ENCODE data around the gene COL20A1. TPM values are rescaled to one million over a fixed set of nuclear protein-coding genes. Genes with fewer than 3 reads are reported as not detected.
A peak's percentile ranks its signal among the peaks of the same experiment; 100 is the strongest.

Gene COL20A1
- total RNA-seq, 1 donor from 2014 or later, result not detected

DNA sequence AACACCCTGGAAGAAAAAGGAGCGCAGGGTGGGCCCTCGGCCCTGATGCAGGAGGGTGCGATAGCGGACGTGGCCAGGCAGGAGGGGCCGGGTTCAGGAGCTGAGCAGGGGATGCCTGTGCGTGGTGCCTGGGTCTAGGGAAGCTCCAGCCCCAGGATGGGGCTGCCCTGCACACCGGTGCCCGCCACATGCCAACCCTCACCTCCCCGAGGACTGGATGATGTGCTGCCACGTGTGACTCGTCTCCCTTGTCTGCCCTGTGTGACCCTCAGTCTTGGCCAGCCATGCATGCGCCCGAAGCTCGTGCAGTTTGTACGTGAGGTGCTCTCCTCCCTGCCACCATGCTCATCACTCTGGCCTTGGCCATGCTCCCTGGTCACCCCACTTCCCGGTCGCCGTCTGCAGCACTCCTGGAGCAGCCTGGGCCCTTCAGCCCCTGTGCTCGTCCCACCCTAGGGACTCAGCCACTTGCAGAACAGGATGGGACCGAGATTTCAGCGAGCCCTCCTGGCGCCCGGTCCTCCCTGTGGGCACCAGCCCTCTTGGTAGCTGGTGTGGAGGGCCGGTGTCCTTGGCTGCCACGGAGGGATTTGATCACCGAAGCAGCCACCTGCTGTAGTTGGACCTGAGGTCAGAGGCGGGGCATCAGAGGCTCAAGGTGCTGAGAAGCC lies 4.3 kb upstream of the COL20A1 start:
- CTCF ChIA-PET, result interaction anchor here (0.7 kb wide), 1 partner anchor 65 kb away, joined by 3 read pairs; no protein-coding TSS in a partner anchor
- Mint-ChIP-seq H3K27me3 (no peaks in the 10 kb centered on the region), H3K27ac (no peak overlapping the region), H3K4me3 (no peak overlapping the region), H3K36me3 (ENCODE audit: low read depth) (peaks cover 26% of the 10 kb centered on the region), H3K9me3 (no peaks in the 10 kb centered on the region), H3K4me1 (no peaks in the 10 kb centered on the region)
- POLR2A ChIA-PET, result no interaction called here
- TF ChIP-seq, protein P1, sequence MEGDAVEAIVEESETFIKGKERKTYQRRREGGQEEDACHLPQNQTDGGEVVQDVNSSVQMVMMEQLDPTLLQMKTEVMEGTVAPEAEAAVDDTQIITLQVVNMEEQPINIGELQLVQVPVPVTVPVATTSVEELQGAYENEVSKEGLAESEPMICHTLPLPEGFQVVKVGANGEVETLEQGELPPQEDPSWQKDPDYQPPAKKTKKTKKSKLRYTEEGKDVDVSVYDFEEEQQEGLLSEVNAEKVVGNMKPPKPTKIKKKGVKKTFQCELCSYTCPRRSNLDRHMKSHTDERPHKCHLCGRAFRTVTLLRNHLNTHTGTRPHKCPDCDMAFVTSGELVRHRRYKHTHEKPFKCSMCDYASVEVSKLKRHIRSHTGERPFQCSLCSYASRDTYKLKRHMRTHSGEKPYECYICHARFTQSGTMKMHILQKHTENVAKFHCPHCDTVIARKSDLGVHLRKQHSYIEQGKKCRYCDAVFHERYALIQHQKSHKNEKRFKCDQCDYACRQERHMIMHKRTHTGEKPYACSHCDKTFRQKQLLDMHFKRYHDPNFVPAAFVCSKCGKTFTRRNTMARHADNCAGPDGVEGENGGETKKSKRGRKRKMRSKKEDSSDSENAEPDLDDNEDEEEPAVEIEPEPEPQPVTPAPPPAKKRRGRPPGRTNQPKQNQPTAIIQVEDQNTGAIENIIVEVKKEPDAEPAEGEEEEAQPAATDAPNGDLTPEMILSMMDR (IDR thresholded peaks at IDR 0.05), result no peak
- ATAC-seq (ENCODE audit: low read depth) (no peak), DNase-seq (no peak)
- intact Hi-C loops (cut with micrococcal nuclease), result no loop called here

DNA sequence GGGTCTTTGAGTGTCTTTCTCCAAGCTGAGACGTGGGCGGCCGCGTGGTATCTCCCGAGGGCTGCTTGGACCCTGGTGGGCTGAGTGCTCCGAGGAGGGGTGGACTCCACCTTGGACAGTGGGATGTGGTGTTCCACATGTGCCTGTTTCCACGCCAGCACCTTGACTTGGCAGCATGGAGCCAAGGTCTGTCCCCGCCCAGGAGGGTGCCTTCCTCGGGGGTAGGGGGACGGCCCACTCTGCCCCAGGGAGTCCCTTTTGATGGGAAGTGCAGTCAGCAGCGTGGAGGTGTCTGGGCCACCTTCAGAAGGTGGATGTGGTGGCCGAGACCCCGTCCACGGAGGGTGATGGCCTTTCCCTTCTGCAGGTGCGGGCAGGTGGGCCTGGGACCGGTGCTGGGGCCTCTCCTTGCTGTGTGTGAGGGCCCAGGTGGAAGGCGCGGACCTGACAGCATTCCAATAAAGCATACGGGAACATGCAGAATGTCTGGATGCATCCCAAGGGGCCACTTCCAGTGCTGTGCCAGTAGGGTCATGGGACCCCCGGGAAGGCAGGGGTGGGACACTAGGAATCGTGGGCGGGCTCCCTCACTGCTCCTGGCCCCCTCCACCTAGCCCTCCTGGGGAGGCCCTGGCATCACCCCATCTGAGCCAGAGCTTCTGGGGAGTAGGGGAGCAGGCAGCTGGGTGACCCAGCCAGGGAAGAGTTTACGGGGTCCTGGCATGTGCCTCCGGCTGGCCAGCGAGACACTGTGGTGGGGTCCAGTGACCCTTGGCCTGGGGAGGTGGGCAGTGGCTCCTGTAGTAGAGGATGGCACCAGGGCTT lies 3.5 kb upstream of the COL20A1 start:
- Mint-ChIP-seq H3K4me1 (no peaks in the 10 kb centered on the region), H3K36me3 (ENCODE audit: low read depth) (peaks cover 24% of the 10 kb centered on the region), H3K9me3 (no peaks in the 10 kb centered on the region), H3K4me3 (no peak overlapping the region), H3K27me3 (no peaks in the 10 kb centered on the region), H3K27ac (no peak overlapping the region)
- intact Hi-C loops (cut with micrococcal nuclease), result no loop called here
- ATAC-seq (ENCODE audit: low read depth) (no peak), DNase-seq (no peak)
- ChIA-PET CTCF (interaction anchor here (1.3 kb wide), 1 partner anchor 65 kb away, joined by 5 read pairs; no protein-coding TSS in a partner anchor), POLR2A (no interaction called here)
- TF ChIP-seq, protein P1 (IDR thresholded peaks at IDR 0.05), result no peak

DNA sequence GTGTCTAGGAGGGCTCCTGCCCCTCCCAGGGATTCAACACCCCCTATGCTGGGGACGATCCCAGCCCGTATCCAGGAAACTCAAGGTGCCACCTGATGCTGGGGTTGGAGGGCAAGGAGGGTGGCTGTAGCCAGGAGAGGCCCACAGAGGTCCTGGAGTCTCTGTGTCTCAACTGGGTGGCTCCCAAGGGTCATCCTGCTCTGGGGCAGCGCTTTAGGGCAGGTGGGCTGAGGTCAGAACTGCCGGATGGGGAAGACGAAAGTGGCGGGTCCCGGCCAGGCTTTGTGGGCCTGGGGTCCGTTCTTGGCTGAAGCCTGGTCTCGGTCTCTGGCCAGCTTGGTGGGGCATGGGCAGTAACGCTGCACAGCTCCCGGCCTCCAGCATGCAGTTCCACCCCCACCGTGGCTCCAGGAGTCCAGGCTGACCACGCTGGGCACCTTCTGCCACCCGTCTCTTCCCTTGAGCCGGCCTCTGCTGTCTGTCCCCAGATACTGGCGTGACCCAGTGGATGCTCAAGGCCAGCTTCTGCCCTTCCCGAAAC lies 2.8 kb upstream of the COL20A1 start:
- no peak for ATAC-seq (ENCODE audit: low read depth)
- CTCF ChIA-PET, result interaction anchor here (1.3 kb wide), 1 partner anchor 66 kb away, joined by 5 read pairs; no protein-coding TSS in a partner anchor
- Mint-ChIP-seq H3K4me3 (no peak overlapping the region), H3K9me3 (no peaks in the 10 kb centered on the region), H3K27me3 (peaks cover 4% of the 10 kb centered on the region), H3K4me1 (no peaks in the 10 kb centered on the region), H3K36me3 (ENCODE audit: low read depth) (peaks cover 23% of the 10 kb centered on the region), H3K27ac (no peak overlapping the region)
- TF ChIP-seq, protein P1 (IDR thresholded peaks at IDR 0.05), result no peak
- no peak for DNase-seq
- intact Hi-C loops (cut with micrococcal nuclease), result no loop called here
- POLR2A ChIA-PET, result no interaction called here

DNA sequence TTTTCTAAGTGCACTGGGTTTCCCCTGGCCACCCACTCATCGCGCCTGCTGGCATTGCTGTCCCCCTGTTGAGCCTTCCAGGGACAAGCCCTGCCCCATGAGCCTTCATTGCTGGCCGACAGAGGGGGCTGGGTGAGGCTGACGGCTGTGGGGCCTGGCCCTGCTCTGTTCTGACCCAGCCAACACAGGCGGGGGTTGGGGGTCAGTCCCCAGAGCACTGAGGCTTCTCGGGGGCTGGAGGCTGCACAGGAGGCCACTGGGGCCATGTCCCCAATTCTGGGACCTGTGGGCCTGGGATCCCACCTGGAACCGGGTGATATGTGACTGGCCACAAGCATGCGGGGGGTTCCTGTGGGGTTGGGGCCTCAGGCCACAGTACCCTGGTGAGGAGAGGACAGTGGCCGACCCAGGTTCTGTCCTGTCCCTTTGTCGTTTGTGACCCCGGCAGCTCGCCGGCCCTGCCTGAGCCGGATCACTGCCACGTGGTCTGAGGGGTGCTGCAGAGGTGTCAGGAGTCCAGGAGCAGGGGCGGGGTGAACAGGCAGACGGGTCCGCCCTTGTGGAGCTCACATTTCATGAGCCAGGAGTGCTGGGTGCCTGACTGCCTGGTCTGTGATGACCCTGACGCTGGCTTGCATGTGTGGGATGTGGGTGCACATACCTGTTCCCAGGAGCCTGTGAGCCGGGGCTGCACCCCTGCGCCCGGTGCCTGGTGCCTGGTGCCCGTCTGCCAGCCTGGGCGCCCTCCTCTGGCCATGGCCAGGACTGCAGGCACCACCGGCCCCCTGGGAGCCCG lies 2.1 kb upstream of the COL20A1 start:
- Mint-ChIP-seq H3K9me3 (no peaks in the 10 kb centered on the region), H3K27ac (no peak overlapping the region), H3K27me3 (peaks cover 9% of the 10 kb centered on the region), H3K4me1 (no peaks in the 10 kb centered on the region), H3K4me3 (no peak overlapping the region), H3K36me3 (ENCODE audit: low read depth) (peaks cover 18% of the 10 kb centered on the region)
- DNase-seq, result peak; percentile 65
- intact Hi-C loops (cut with micrococcal nuclease), result loop anchor here (1.0 kb wide), 2 partner anchors 19 to 68 kb away; partner anchors contain the start of gene ARFGAP1
- peak; percentile 83 for ATAC-seq (ENCODE audit: low read depth)
- ChIA-PET POLR2A (no interaction called here), CTCF (interaction anchor here (1.3 kb wide), 1 partner anchor 67 kb away, joined by 5 read pairs; no protein-coding TSS in a partner anchor)
- TF ChIP-seq, protein P1 (IDR thresholded peaks at IDR 0.05), result no peak
